Measurements from ENCODE around the gene PRKAA2.

The PRKAA2 gene

DNA sequence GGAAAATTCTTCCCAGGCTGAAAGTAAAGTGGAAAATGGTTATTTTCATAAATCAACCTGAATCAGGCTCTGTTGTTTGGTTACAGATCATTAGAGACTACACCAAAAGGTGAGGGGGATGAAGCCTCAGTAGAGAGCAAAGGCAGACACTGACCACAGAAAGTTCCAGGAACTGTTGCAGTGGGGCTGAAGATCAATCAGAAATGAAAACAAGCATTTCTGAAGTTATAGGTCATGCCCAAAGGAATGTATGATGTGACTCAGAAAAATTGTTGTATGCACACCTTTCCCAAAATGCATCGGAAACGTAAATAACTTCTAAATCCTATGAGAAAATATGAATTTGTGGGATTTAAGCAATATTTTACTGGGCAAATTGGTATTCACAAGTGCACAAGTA, 110.8 kb downstream of the PRKAA2 start:
- Histone ChIP-seq H3K4me3 (ENCODE audit: severe bottlenecking) (no peak overlapping the region), H3K27me3 (ENCODE audit: insufficient read depth, poor library complexity, severe bottlenecking) (no peaks in the 10 kb centered on the region), H3K4me1 (ENCODE audit: insufficient read depth, poor library complexity, severe bottlenecking) (no peaks in the 10 kb centered on the region), H3K36me3 (ENCODE audit: low read depth) (no peaks in the 10 kb centered on the region), H3K9me3 (ENCODE audit: severe bottlenecking) (no peaks in the 10 kb centered on the region), H3K27ac (ENCODE audit: poor library complexity, severe bottlenecking) (no peak overlapping the region)
- peak; percentile 58; the same call in 2 of the 3 replicates for ATAC-seq (ENCODE audit: low read depth)
- TF ChIP-seq, protein P1, sequence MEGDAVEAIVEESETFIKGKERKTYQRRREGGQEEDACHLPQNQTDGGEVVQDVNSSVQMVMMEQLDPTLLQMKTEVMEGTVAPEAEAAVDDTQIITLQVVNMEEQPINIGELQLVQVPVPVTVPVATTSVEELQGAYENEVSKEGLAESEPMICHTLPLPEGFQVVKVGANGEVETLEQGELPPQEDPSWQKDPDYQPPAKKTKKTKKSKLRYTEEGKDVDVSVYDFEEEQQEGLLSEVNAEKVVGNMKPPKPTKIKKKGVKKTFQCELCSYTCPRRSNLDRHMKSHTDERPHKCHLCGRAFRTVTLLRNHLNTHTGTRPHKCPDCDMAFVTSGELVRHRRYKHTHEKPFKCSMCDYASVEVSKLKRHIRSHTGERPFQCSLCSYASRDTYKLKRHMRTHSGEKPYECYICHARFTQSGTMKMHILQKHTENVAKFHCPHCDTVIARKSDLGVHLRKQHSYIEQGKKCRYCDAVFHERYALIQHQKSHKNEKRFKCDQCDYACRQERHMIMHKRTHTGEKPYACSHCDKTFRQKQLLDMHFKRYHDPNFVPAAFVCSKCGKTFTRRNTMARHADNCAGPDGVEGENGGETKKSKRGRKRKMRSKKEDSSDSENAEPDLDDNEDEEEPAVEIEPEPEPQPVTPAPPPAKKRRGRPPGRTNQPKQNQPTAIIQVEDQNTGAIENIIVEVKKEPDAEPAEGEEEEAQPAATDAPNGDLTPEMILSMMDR (IDR thresholded peaks at IDR 0.05; ENCODE audit: poor library complexity, severe bottlenecking): no peak
- no peak for DNase-seq (ENCODE audit: low spot score)

DNA sequence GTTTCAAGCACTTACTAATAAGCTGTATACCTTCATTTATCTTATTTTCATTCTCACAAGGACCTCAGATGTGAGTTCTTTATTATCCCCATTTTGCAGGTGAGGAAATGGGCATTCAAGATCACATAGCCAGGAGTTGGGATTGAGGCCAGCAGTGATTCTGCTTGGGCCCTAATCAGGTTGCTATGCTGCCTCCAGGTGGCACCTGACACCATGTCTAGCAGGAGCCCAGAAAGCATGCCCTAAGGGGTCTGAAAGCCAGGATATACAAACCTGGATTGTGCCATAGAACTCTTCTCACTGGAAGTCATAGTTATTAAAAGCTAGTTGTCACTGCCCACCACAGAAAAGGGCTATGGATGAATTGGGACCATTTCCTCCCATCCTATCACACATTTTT, 113.0 kb downstream of the PRKAA2 start:
- Histone ChIP-seq H3K4me1 (ENCODE audit: insufficient read depth, poor library complexity, severe bottlenecking) (no peaks in the 10 kb centered on the region), H3K27me3 (ENCODE audit: insufficient read depth, poor library complexity, severe bottlenecking) (no peaks in the 10 kb centered on the region), H3K27ac (ENCODE audit: poor library complexity, severe bottlenecking) (no peak overlapping the region), H3K36me3 (ENCODE audit: low read depth) (no peaks in the 10 kb centered on the region), H3K9me3 (ENCODE audit: severe bottlenecking) (no peaks in the 10 kb centered on the region), H3K4me3 (ENCODE audit: severe bottlenecking) (no peak overlapping the region)
- TF ChIP-seq, protein P1 (IDR thresholded peaks at IDR 0.05; ENCODE audit: poor library complexity, severe bottlenecking): peak; percentile 15
- ATAC-seq (ENCODE audit: low read depth) (peak; percentile 58; the same call in 2 of the 3 replicates), DNase-seq (ENCODE audit: low spot score) (no peak)

DNA sequence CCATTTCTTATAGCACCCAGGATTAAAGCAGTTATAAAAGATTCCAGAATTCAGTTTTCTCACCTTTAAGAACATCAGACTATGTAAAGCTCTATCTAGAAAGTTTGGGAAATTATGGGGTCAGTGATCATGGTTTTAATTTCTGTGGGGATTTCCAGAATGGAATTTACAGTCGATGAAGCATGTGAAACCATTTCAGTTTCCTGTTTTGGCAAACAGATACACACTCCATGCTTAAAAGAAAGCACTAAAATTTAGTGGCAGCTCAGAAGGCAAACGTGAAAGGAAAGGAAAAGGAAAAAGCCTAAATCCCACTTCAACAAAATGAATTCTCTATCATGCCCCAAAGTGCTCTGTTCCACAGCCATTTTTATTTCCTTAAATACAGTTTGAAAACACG, 113.7 kb downstream of the PRKAA2 start:
- no peak overlapping the region for H3K4me3 ChIP-seq (ENCODE audit: severe bottlenecking)
- H3K27me3 ChIP-seq (ENCODE audit: insufficient read depth, poor library complexity, severe bottlenecking): no peaks in the 10 kb centered on the region
- no peak overlapping the region for H3K27ac ChIP-seq (ENCODE audit: poor library complexity, severe bottlenecking)
- ATAC-seq (ENCODE audit: low read depth) (no peak), DNase-seq (ENCODE audit: low spot score) (no peak)
- H3K4me1 ChIP-seq (ENCODE audit: insufficient read depth, poor library complexity, severe bottlenecking): no peaks in the 10 kb centered on the region
- no peaks in the 10 kb centered on the region for H3K9me3 ChIP-seq (ENCODE audit: severe bottlenecking)
- TF ChIP-seq, protein P1 (IDR thresholded peaks at IDR 0.05; ENCODE audit: poor library complexity, severe bottlenecking): no peak
- H3K36me3 ChIP-seq (ENCODE audit: low read depth): no peaks in the 10 kb centered on the region
